GM21786 (cell line): ENCODE measurements around the gene CISD3.

Experiments
- ATAC-seq: cut with Tn5 transposase; IDR thresholded peaks from one replicate; pipeline ENCODE4 v1.9.1; 2021; ENCODE audit not compliant: unreplicated experiment

Gene CISD3

GRCh38 chr17:38727736-38728135 lies 2.4 kb upstream of the CISD3 start:
- ATAC-seq, result no peak

- no peak for ATAC-seq
These were observed 1.8 kb upstream of the CISD3 start for GRCh38 chr17:38728290-38728831.

DNA sequence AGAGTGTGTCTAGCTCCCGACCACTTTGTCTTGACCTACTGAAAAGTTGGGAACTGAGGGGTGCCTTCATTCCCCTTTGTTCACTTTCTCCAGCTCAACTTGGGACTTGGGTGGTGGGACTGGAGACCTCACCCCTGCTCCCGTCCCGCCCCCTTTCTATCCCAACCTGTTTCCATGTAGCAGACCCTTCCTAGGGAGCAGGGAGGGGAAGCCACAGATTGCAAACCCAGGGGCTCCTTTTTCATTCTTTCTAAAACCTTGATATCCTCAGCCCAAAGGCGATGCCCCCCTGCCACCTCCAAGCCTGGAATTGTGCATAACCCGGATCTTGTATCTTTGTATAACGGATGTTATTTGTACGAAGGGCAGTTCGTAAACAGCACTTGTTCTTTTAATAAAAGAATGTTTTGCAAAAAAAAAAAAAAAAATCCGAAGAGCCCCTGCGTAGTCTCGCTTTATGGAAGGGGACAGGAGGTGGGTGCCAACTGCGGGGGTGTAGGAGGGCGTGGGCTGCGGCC lies 714 bp upstream of the CISD3 start:
- ATAC-seq, result no peak

DNA sequence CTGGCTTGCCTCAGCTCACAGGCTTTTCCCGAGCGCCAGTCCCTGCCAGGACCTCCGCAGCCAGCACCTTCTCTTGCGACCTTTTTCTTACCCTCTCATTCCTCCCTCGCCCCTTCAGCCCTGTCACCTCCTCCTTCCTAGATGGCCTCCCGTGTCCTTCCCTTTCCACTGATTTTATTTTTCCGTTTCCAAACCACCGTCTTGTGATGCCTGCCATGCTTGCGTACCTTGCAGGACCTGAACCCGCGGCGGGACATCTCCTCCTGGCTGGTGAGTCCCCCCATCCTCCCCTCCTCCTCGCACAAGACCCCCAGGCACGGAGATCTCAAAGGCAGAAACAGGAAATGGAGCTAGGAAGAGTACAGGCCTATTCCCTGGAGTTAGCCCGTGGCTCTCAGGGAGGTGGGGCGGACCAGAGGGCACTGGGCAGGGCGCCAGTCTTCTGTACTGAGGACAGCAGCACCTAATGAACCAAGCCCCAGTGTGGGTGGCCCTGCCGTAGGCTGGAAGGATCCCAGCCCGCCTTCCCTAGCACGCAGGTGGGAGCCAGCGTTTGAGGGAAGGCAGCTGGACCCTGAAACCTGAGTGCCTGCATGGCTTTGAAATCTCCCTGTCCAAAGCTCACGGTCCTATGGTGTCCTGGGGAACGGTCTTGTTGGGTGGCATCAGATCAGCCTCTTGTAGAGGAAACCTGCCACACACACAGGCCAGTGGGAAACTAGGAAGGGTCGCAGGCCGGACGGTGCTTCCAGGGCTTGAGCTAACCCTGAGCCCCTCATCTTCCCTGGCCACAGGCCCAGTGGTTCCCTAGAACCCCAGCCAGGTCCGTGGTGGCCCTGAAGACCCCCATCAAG lies 612 bp downstream of the CISD3 start:
- ATAC-seq, result no peak

DNA sequence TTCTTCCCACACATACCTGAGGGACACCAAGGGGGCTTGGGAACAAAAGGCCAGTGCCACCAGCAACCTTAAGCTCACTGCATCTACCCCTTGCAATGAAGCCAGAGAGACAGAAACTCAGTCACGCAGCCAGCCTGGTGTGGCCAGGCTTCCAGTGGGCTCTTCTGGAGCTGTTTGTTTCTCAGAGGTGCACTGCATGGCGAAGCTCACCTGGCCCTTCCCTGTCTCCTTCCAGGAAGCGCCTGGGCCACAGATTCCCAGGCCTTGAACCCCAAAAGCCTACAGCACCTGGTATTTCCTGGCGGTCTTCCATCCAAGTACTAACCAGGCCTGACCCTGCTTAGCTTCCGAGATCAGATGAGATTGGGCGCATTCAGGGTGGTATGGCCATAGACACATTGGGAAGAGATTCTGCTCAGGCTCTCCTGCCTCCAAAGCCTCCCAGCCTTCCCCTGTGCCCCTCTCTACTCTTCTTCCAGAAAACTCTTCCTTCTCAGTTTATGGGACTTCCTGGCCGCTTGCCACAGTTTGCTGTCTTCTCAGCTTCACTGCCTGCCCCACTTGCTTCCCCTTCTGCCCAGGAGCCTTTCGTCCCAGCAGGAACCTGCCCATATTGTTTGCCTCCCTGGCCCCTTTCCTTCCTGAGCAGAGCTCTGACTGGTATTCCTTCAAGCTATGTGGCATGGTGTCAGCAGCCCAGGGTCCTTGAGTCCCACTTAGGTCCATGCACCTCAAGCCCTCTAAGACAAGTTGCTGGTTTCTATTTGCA lies 1.6 kb downstream of the CISD3 start:
- ATAC-seq, result no peak

DNA sequence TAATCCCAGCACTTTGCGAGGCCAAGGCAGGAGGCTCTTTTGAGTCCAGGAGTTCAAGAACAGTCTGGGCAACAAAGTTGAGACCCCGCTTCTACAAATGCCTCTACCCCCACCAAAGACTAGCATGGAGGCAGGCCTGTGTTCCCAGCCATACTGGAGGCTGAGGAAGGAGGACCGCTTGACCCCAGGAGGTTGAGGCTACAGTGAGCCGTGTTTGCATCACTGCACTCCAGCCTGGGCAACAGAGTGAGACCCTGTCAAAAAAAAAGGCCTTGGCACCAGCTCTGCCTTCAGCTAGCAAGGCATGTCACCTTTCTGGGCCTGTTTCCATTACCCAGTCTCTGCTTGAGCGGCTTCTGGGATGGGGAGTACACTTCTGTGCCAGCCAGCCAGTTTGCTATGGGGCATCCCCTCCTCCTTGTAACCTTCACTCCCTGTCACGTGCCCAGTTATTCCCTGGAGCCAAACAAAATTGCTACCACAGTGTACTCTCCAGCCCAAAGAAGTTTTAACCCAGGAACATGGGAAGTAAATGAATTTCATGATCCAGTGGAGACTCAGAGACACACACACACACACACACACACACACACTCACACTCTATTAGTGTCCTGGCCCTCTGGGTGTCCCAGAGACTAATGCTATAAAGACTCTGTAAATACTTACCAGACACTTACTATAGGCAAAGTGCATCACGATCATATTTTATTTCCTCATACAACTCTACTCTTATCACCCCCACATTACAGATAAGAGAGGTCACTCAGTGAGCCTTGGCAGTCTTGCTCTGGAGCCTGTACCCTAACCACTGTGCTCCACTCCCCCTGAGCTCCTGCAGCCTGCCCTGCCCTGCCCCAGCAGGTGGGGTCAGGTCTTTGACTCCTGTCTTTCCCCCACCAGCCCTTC lies 2.5 kb downstream of the CISD3 start:
- no peak for ATAC-seq

- no peak for ATAC-seq
These were observed 3.3 kb downstream of the CISD3 start for GRCh38 chr17:38733282-38733981.

DNA sequence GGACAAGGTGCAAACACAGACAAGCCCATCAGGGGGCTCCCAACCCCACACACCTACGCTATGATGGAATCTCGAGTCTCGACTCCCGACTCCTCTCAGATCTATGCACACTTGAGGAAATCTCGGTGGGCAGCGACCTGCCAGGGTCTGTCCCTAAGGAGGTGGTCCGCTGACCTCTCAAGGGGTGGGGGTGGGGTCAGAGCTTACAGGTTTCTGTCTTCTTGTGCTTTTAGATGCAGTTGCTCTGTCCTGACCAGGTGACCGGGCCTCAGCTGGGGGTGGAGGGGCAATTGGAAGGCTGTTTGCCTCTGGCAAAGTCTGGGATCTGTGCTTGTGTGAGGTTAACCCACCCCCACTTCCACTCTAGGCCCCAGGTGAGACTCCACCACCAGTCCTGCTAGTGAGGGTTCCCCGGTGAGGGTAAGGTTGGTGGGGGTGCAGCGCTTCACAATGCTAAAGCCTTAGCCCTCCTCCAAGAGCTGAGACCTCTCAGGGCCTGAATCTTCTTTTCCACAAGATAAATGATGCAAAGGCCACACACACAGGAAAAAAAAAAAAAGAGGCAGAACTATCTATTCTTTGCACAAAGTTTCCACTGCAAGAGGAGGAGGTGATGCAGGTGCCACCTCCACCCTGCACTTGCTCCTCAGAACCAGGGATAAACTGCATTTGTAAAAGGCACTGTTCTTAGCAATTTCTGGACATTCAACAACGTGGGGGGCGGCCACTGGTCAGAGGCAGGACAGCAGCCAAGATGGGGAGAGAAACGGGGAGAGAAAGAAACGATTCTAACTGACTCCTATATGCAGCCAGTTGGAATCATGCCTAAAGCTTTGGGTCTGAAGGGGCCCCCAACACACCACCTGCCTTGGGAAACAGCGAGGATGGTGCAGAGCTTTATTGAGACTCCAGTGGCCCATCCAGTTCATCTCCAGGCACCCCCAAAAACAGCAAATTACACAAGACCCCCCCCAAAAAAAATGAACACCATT lies 4.1 kb downstream of the CISD3 start:
- ATAC-seq, result no peak

- ATAC-seq, result no peak
These were observed 5.2 kb downstream of the CISD3 start for GRCh38 chr17:38735161-38735997.

GRCh38 chr17:38738007-38738662 lies 8.0 kb downstream of the CISD3 start:
- ATAC-seq, result no peak

- no peak for ATAC-seq
These were observed 8.5 kb downstream of the CISD3 start for GRCh38 chr17:38738686-38739085.

DNA sequence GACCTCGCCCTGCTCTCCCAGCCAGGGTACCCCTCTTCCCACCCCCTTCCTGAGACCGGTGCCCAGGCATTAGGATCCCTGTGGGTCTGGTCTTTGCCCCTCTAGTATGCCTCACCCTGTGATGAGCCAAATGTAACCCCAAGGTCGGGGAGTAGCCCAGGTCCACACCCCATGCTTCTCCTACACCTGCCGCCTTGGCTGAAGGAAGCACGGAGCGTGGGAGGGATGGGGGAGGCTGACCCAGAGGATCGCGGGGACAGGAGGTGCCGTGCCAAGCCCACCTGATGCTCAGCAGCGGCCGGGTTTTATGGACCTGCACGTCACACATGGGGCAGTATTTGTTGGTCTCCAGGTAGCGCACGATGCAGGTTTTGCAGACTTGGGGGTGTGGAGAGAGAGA lies 9.2 kb downstream of the CISD3 start:
- no peak for ATAC-seq

DNA sequence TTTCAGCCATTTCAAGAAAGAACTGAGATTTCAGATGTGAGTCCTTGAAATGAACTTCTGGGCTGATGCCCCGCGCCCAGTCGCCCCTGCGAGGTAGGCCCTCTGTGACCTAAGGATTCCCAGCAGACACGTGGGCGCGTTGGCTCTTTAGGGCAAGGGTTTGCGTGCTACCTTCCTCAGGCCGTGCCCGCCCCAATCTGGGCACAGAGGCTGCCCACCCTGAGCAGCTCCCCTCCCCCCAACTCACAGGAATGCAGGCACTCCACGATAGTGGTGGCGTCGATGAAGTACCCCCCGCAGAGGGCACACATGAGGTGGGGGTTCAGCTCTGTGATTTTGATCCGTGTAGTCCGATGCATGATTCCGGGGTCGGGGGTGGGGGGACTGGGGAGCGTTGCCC lies 9.9 kb downstream of the CISD3 start:
- ATAC-seq, result no peak

GRCh38 chr17:38740806-38741205 lies 10.7 kb downstream of the CISD3 start:
- ATAC-seq, result no peak

- ATAC-seq, result no peak
These were observed 11.3 kb downstream of the CISD3 start for GRCh38 chr17:38741461-38741860.

- ATAC-seq, result no peak
These were observed 11.8 kb downstream of the CISD3 start for GRCh38 chr17:38741921-38742410.
